Dendritic cell treated with granulocyte-macrophage colony-stimulating factor and Interleukin-4, amounts not matched to agents 40 ng/mL and 50 ng/mL, for 4 days (primary cell): ENCODE results near the gene ERCC4.

Experiments
- H3K27ac Mint-ChIP-seq: one replicate; pipeline ENCODE4 v1.8.0; 2022; ENCODE audit warnings: mild to moderate bottlenecking, mixed read lengths
- H3K27me3 Mint-ChIP-seq: one replicate; pipeline ENCODE4 v1.8.0; 2022; ENCODE audit warnings: mild to moderate bottlenecking, mixed read lengths
- H3K36me3 Mint-ChIP-seq: one replicate; pipeline ENCODE4 v1.8.0; 2022; ENCODE audit warnings: low read depth, mixed read lengths
- H3K4me1 Mint-ChIP-seq: one replicate; pipeline ENCODE4 v1.8.0; 2022; ENCODE audit warnings: low read depth, mixed read lengths
- H3K4me3 Mint-ChIP-seq: one replicate; pipeline ENCODE4 v1.8.0; 2022; ENCODE audit warnings: mild to moderate bottlenecking, moderate library complexity, mixed read lengths
- H3K9me3 Mint-ChIP-seq: one replicate; pipeline ENCODE4 v1.8.0; 2022; ENCODE audit warnings: mixed read lengths
- intact Hi-C: fragments of 100-400 bp; cut with micrococcal nuclease; formaldehyde crosslinking; loops from one replicate; pipeline ENCODE4 v1.15.0; 2022

The ERCC4 gene

GRCh38 chr16:13999071-13999894 lies 79.3 kb downstream of the ERCC4 start:
- no peak overlapping the region for H3K4me3 Mint-ChIP-seq
- H3K27ac Mint-ChIP-seq, result peak overlapping the region; percentile 79
- H3K36me3 Mint-ChIP-seq, result no peaks in the 10 kb centered on the region
- peaks cover 17% of the 10 kb centered on the region for H3K9me3 Mint-ChIP-seq
- peaks cover 85% of the 10 kb centered on the region for H3K4me1 Mint-ChIP-seq
- intact Hi-C loops, result no loop called here
- peaks cover 3% of the 10 kb centered on the region for H3K27me3 Mint-ChIP-seq

- intact Hi-C loops, result loop anchor here (5.0 to 10.0 kb wide), 4 partner anchors 43 to 632 kb away; partner anchors contain the start of genes BFAR, MRTFB and PARN
- Mint-ChIP-seq H3K9me3 (peaks cover 17% of the 10 kb centered on the region), H3K27me3 (peaks cover 3% of the 10 kb centered on the region), H3K27ac (peak overlapping the region; percentile 79), H3K4me3 (no peak overlapping the region), H3K4me1 (peaks cover 91% of the 10 kb centered on the region), H3K36me3 (no peaks in the 10 kb centered on the region)
Measured at GRCh38 chr16:13999895-14000425, 80.0 kb downstream of the ERCC4 start.

GRCh38 chr16:14001521-14001920 lies 81.6 kb downstream of the ERCC4 start:
- H3K9me3 Mint-ChIP-seq, result peaks cover 3% of the 10 kb centered on the region
- H3K4me1 Mint-ChIP-seq, result peaks cover 85% of the 10 kb centered on the region
- peaks cover 3% of the 10 kb centered on the region for H3K27me3 Mint-ChIP-seq
- no peaks in the 10 kb centered on the region for H3K36me3 Mint-ChIP-seq
- H3K27ac Mint-ChIP-seq, result no peak overlapping the region
- intact Hi-C loops, result loop anchor here (5.0 to 10.0 kb wide), 4 partner anchors 44 to 631 kb away; partner anchors contain the start of genes BFAR, MRTFB and PARN
- H3K4me3 Mint-ChIP-seq, result no peak overlapping the region
